Activated CD4-positive, CD25-positive, alpha-beta regulatory T cell treated with anti-CD3 and anti-CD28 coated beads, Interleukin-2, amount 50 U/mL, for 16 hours (primary cell): Measurements from ENCODE around the gene THEM4.

Experiments used
- DNase-seq: peaks from one replicate; pipeline ENCODE4 v3.0.0-alpha.2; 2020; ENCODE audit warnings: low read depth, low spot score

THEM4 gene

GRCh38 chr1:151838222-151839081 lies 70.9 kb downstream of the THEM4 start:
- DNase-seq: no peak

- DNase-seq: no peak
Observed at GRCh38 chr1:151837884-151838221, 71.5 kb downstream of the THEM4 start.

- DNase-seq: no peak
Observed at GRCh38 chr1:151837197-151837596, 72.1 kb downstream of the THEM4 start.

- DNase-seq: no peak
Observed at GRCh38 chr1:151835596-151835995, 73.7 kb downstream of the THEM4 start.

- no peak for DNase-seq
Observed at GRCh38 chr1:151834239-151834638, 75.1 kb downstream of the THEM4 start.

GRCh38 chr1:151833172-151833900 lies 76.0 kb downstream of the THEM4 start:
- no peak for DNase-seq

GRCh38 chr1:151832318-151832980 lies 76.9 kb downstream of the THEM4 start:
- DNase-seq: no peak

GRCh38 chr1:151831605-151832004 lies 77.7 kb downstream of the THEM4 start, which contains the start of gene RORC:
Gene RORC (minus strand): TSS chr1:151831802. CDS start chr1:151831764, 38 bp downstream.
- no peak for DNase-seq

GRCh38 chr1:151831256-151831591 lies 78.1 kb downstream of the THEM4 start:
- DNase-seq: no peak

GRCh38 chr1:151830055-151830454 lies 79.3 kb downstream of the THEM4 start:
- no peak for DNase-seq

- DNase-seq: no peak
Observed at GRCh38 chr1:151829352-151830046, 79.8 kb downstream of the THEM4 start.

- no peak for DNase-seq
Observed at GRCh38 chr1:151828921-151829320, 80.4 kb downstream of the THEM4 start.

- DNase-seq: no peak
Observed at GRCh38 chr1:151827853-151828252, 81.5 kb downstream of the THEM4 start.

- no peak for DNase-seq
Observed at GRCh38 chr1:151825751-151826660, 83.3 kb downstream of the THEM4 start.

- DNase-seq: no peak
Observed at GRCh38 chr1:151825204-151825603, 84.1 kb downstream of the THEM4 start.
